SK-N-SH (cell line): ENCODE results near the gene TBC1D17. TPM values are rescaled to one million over a fixed set of nuclear protein-coding genes. Genes with fewer than 3 reads are reported as not detected.

Experiments
- CTCF ChIA-PET: fragments of 300-600, 350-600 bp; formaldehyde crosslinking; extraction: SDS; loops from one replicate; lab custom pipeline; 2021; lab: Yijun Ruan, JAX
- POLR2A ChIA-PET: fragments of 350-600 bp; sonication (Branson Sonifier 250); formaldehyde crosslinking; extraction: SDS; loops from one replicate; lab custom pipeline; 2020; ENCODE audit warnings: antibody characterized with exemption, inconsistent platforms; lab: Yijun Ruan, JAX
- DNase-seq: peaks from one replicate; pipeline ENCODE4 v3.0.0; 2012
- H2AFZ ChIP-seq: fragments of 200-600 bp; sonication (generic); 2 replicates; pipeline ENCODE4 v1.8.1; 2016; ENCODE audit warnings: antibody characterized with exemption, mild to moderate bottlenecking, low read depth
- H3F3A ChIP-seq: fragments of 200-600 bp; sonication (generic); replicated peaks from 2 replicates; pipeline ENCODE3; 2016; ENCODE audit warnings: antibody characterized with exemption, mild to moderate bottlenecking; ENCODE audit not compliant: insufficient read depth
- H3K27ac ChIP-seq, 2 experiments: fragments of 200-500 bp in 1 of 2; fragments of 200-600 bp in 1 of 2; sonication (Bioruptor generic) in 1 of 2; sonication (generic), shearing (Covaris generic) in 1 of 2; 2 replicates each; pipeline versions ENCODE4 v1.5.1 to v1.6.1; 2014 to 2016; ENCODE audit warnings: low read depth in 2 of 2, inconsistent platforms in 1 of 2, low read length in 1 of 2, mild to moderate bottlenecking in 1 of 2, mixed read lengths in 1 of 2
- H3K27me3 ChIP-seq: fragments of 200-600 bp; sonication (generic), shearing (Covaris generic); 2 replicates; pipeline ENCODE4 v1.6.1; 2016; ENCODE audit warnings: mixed run types; ENCODE audit not compliant: insufficient read depth
- H3K36me3 ChIP-seq, 2 experiments: fragments of 200-500 bp in 1 of 2; fragments of 200-600 bp in 1 of 2; sonication (Bioruptor generic) in 1 of 2; sonication (generic) in 1 of 2; replicated peaks in 1 of 2; 2 replicates each; pipeline versions ENCODE3 to v1.5.1; 2014 to 2016; ENCODE audit warnings: low read length in 1 of 2, mild to moderate bottlenecking in 1 of 2; ENCODE audit not compliant: insufficient read depth in 2 of 2, control insufficient read depth in 1 of 2
- H3K4me1 ChIP-seq, 2 experiments: fragments of 200-500 bp in 1 of 2; fragments of 200-600 bp in 1 of 2; sonication (Bioruptor generic) in 1 of 2; sonication (generic), shearing (Covaris generic) in 1 of 2; 2 replicates each; pipeline versions ENCODE4 v1.5.1 to v1.6.1; 2014 to 2016; ENCODE audit warnings: low read depth in 1 of 2, low read length in 1 of 2, mixed run types in 1 of 2; ENCODE audit not compliant: insufficient read depth in 2 of 2, control insufficient read depth in 1 of 2
- H3K4me2 ChIP-seq: fragments of 200-600 bp; sonication (generic), shearing (Covaris generic); 2 replicates; pipeline ENCODE4 v1.6.1; 2017; ENCODE audit warnings: mixed run types
- H3K4me3 ChIP-seq, 2 experiments: fragments of 200-500 bp in 1 of 2; fragments of 200-600 bp in 1 of 2; sonication (Bioruptor generic) in 1 of 2; sonication (generic), shearing (Covaris generic) in 1 of 2; 2 replicates each; pipeline versions ENCODE4 v1.5.1 to v1.8.1; 2014 to 2016; ENCODE audit warnings: low read depth in 2 of 2, inconsistent platforms in 1 of 2, low read length in 1 of 2, mild to moderate bottlenecking in 1 of 2, mixed read lengths in 1 of 2, moderate library complexity in 1 of 2
- H3K79me2 ChIP-seq: fragments of 200-600 bp; sonication (generic); 2 replicates; pipeline ENCODE4 v1.8.1; 2017; ENCODE audit warnings: mild to moderate bottlenecking; ENCODE audit not compliant: insufficient read depth
- H3K9ac ChIP-seq: fragments of 200-600 bp; sonication (generic); 2 replicates; pipeline ENCODE4 v1.6.1; 2017; ENCODE audit warnings: mixed run types
- H3K9me2 ChIP-seq: fragments of 200-600 bp; sonication (generic); 2 replicates; pipeline ENCODE4 v1.6.1; 2017; ENCODE audit warnings: mixed run types
- H3K9me3 ChIP-seq: fragments of 200-600 bp; sonication (generic); 2 replicates; pipeline ENCODE4 v1.6.1; 2017; ENCODE audit warnings: mixed run types, mild to moderate bottlenecking, moderate library complexity
- H4K20me1 ChIP-seq: fragments of 200-600 bp; sonication (generic); 2 replicates; pipeline ENCODE4 v1.6.1; 2017; ENCODE audit warnings: mild to moderate bottlenecking, mixed run types; ENCODE audit not compliant: insufficient read depth
- EP300 ChIP-seq, 2 experiments: IDR thresholded peaks; 2 replicates each; pipeline versions ENCODE4 v1.4.0 to v1.6.1; 2012; ENCODE audit warnings: borderline replicate concordance in 1 of 2, low read depth in 1 of 2, low read length in 1 of 2
- FOSL2 ChIP-seq: IDR thresholded peaks from 2 replicates; pipeline ENCODE4 v1.4.0; 2012; ENCODE audit warnings: low read depth, mild to moderate bottlenecking, moderate library complexity, borderline replicate concordance
- RAD21 ChIP-seq: IDR thresholded peaks from 2 replicates; pipeline ENCODE4 v1.6.1; 2012; ENCODE audit warnings: mild to moderate bottlenecking, low read length
- RXRA ChIP-seq: IDR thresholded peaks from 2 replicates; pipeline ENCODE4 v1.4.0; 2012; ENCODE audit warnings: low read depth, mild to moderate bottlenecking, borderline replicate concordance
- TAF1 ChIP-seq: IDR thresholded peaks from 2 replicates; pipeline ENCODE4 v1.6.1; 2012; ENCODE audit warnings: low read depth, mild to moderate bottlenecking, low read length, moderate library complexity, borderline replicate concordance
- TEAD4 ChIP-seq: IDR thresholded peaks from 2 replicates; pipeline ENCODE4 v1.4.0; 2012; ENCODE audit warnings: mild to moderate bottlenecking, borderline replicate concordance; ENCODE audit not compliant: insufficient read depth
- YY1 ChIP-seq: IDR thresholded peaks from 2 replicates; pipeline ENCODE4 v1.4.0; 2012; ENCODE audit warnings: low read depth, mild to moderate bottlenecking
- ZBTB33 ChIP-seq: IDR thresholded peaks from 2 replicates; pipeline ENCODE4 v1.4.0; 2012; ENCODE audit warnings: low read depth, borderline replicate concordance
- WGBS: methylation state at CpG from one replicate; pipeline ENCODE4 v1.1.6; 2017; ENCODE audit warnings: low lambda C conversion rate; 5-methylcytosine and 5-hydroxymethylcytosine counted together
- polyA plus RNA-seq, 3 experiments: library from polyadenylated mRNA; depleted of rRNA; stranded (reverse); fragments of >200 nt; gene quantifications; 2 replicates each; pipeline ENCODE4 v1.2.3, GENCODE V29; 2012

The TBC1D17 gene
- polyA plus RNA-seq, 1 of the 3 experiments (the other 2 are of a cell fraction) = 28.3 TPM

DNA sequence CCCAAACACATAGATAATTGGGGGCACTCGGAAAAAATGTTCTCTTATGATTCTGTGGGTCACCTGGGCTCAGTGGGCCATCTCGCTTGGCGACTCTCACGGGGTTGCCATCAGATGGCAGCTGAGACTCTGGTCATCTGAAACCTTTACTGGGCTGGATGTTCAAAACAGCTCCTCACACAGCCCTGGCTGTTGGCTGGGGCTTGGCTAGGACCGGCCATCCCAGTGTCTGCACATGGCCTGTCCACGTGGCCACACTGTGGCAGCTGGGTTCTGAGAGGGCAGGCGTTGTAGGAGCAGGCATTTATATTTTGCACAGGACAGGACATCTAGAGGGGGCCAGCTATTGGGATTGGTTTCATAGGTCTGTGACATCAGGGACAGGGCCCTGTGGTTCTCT lies 43.9 kb upstream of the TBC1D17 start:
- H3K27ac ChIP-seq = no peak overlapping the region
- TF ChIP-seq FOSL2 (no peak), RAD21 (no peak), YY1 (no peak)
- WGBS = 87% methylated on average over 6 of the region's 7 CpGs
- H3K9me2 ChIP-seq = no peaks in the 10 kb centered on the region
- CTCF ChIA-PET = interaction anchor here (1.5 kb wide), 1 partner anchor 14 kb away, joined by 3 read pairs; no protein-coding TSS in a partner anchor
- POLR2A ChIA-PET = interaction anchor here (1.0 kb wide), 1 partner anchor 17 kb away, joined by 4 read pairs; the partner anchor contains the start of gene PTOV1
- H3F3A ChIP-seq = no peaks in the 10 kb centered on the region
- no peak overlapping the region for H3K4me3 ChIP-seq
- no peaks in the 10 kb centered on the region for H3K9me3 ChIP-seq
- H4K20me1 ChIP-seq = 0 out of 2 replicates have a peak, but pooled peaks cover 5% of the 10 kb centered on the region
- no peak overlapping the region for H3K9ac ChIP-seq
- H3K4me2 ChIP-seq = no peak overlapping the region
- no peak overlapping the region for H2AFZ ChIP-seq
- no peaks in the 10 kb centered on the region for H3K79me2 ChIP-seq
- no peaks in the 10 kb centered on the region for H3K27me3 ChIP-seq
- no peak for DNase-seq
- no peaks in the 10 kb centered on the region for H3K4me1 ChIP-seq
- peaks cover 6 to 70% of the 10 kb centered on the region in 2 experiments for H3K36me3 ChIP-seq

GRCh38 chr19:49835562-49835961 lies 41.9 kb upstream of the TBC1D17 start:
- Histone ChIP-seq H3K9me2 (no peaks in the 10 kb centered on the region), H3K27ac (no peak overlapping the region), H2AFZ (no peak overlapping the region), H3K4me1 (peaks cover 0 to 11% of the 10 kb centered on the region in 2 experiments; a peak in 1 of 4 replicates), H3K9ac (no peak overlapping the region), H3K4me3 (no peak overlapping the region), H3K9me3 (no peaks in the 10 kb centered on the region), H3K36me3 (peaks cover 11 to 82% of the 10 kb centered on the region in 2 experiments), H3K79me2 (no peaks in the 10 kb centered on the region), H3K4me2 (no peak overlapping the region), H4K20me1 (no peaks in the 10 kb centered on the region), H3K27me3 (no peaks in the 10 kb centered on the region), H3F3A (no peaks in the 10 kb centered on the region)
- CTCF ChIA-PET = no interaction called here
- 100% methylated on average over 2 of the region's 12 CpGs for WGBS
- POLR2A ChIA-PET = no interaction called here
- peak; percentile 10 for DNase-seq
- TF ChIP-seq RXRA (no peak), TAF1 (no peak), ZBTB33 (no peak), EP300 (IDR thresholded peaks at IDR 0.05; ENCODE audit: borderline replicate concordance in 1 of 2, low read depth in 1 of 2, low read length in 1 of 2) (no peak), TEAD4 (no peak)
